ENCODE measurements around the gene RBBP5. TPM values are rescaled to one million over a fixed set of nuclear protein-coding genes. Genes with fewer than 3 reads are reported as not detected.
A peak's percentile ranks its signal among the peaks of the same experiment; 100 is the strongest.

The RBBP5 gene
- total and polyA plus RNA-seq, 2 of the 4 experiments (the other 2 are of a cell fraction) = 7.3 to 37.5 TPM

DNA sequence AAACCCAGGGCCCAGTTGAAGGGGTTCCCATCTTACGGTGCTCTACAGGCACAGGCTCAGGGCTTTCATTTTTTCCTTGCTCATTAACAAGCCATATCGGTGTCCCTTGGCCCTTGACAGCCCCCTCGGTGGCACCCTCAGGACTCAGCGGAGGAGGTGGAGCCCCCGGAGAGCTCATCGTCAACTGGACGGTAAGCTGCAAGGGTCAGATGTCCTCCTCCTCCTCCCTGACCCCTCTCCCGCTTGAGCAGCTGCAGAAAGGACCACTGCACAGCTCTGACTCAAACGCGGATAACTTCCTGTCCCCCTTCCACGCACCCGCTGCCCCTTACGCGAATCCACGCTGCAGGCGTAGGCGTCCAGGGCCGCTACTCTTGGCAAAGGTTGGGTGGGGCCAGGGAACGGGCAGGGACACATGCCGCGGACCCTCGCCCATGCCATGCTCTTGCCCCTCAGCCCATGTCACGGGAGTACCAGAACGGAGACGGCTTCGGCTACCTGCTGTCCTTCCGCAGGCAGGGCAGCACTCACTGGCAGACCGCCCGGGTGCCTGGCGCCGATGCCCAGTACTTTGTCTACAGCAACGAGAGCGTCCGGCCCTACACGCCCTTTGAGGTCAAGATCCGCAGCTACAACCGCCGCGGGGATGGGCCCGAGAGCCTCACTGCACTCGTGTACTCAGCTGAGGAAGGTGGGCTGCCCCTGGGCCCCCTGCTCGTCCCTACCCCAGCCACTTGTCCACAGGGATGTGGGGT, 52.2 kb downstream of the RBBP5 start:
- Histone ChIP-seq H4K91ac (ENCODE audit: insufficient read depth, low read depth, low read length) (no peak overlapping the region), H2AK5ac (ENCODE audit: low read depth, low read length) (no peak overlapping the region), H2AK9ac (replicated peaks; ENCODE audit: low read depth, low read length, poor library complexity) (no peak overlapping the region), H3K9me1 (ENCODE audit: insufficient read depth, low read length) (no peaks in the 10 kb centered on the region; the same call in 1 of the 2 replicates), H2BK120ac (ENCODE audit: low read depth, low read length) (no peak overlapping the region), H3K18ac (ENCODE audit: low read depth, low read length) (no peak overlapping the region), H3K27ac (ENCODE audit: insufficient read depth, low read length) (no peak overlapping the region), H2BK20ac (ENCODE audit: low read depth, low read length) (no peak overlapping the region), H3K79me1 (ENCODE audit: low read depth in 1 of 2, low read length in 2 of 2) (no peaks in the 10 kb centered on the region), H3K4me2 (ENCODE audit: low read depth, low read length) (no peak overlapping the region), H3K27me3 (ENCODE audit: control insufficient read depth, insufficient read depth, low read length) (peaks cover 4% of the 10 kb centered on the region), H3K23ac (ENCODE audit: low read depth, low read length) (no peak overlapping the region), H2BK15ac (ENCODE audit: low read depth, low read length) (no peak overlapping the region), H3K4ac (ENCODE audit: low read depth, low read length) (no peak overlapping the region), H3K14ac (replicated peaks; ENCODE audit: low read depth, low read length) (no peak overlapping the region), H4K5ac (ENCODE audit: low read depth, low read length) (no peak overlapping the region), H4K8ac (ENCODE audit: low read depth in 2 of 2, low read length in 2 of 2) (no peak overlapping the region), H2BK5ac (ENCODE audit: low read depth, low read length, poor library complexity, severe bottlenecking) (no peak overlapping the region), H3K36me3 (ENCODE audit: control insufficient read depth, insufficient read depth, low read length) (no peaks in the 10 kb centered on the region), H3K4me3 (ENCODE audit: insufficient read depth, low read depth, low read length) (no peak overlapping the region), H3K56ac (ENCODE audit: extremely low read depth, insufficient read depth, low read length) (no peak overlapping the region), H2AFZ (replicated peaks; ENCODE audit: low read length, poor library complexity) (peak overlapping the region; percentile 49), H3K9me3 (ENCODE audit: control insufficient read depth, insufficient read depth, low read length) (no peaks in the 10 kb centered on the region), H3K4me1 (ENCODE audit: control insufficient read depth, insufficient read depth, low read length) (no peaks in the 10 kb centered on the region), H3K9ac (ENCODE audit: low read depth, low read length) (no peak overlapping the region), H4K20me1 (ENCODE audit: insufficient read depth, low read length) (no peaks in the 10 kb centered on the region)
- CTCF ChIA-PET = interaction anchor here (1.1 kb wide), 1 partner anchor 8 kb away, joined by 6 read pairs; no protein-coding TSS in a partner anchor
- dilution Hi-C loops (cut with HindIII; ENCODE audit: low sequenced_read_pairs, unreplicated experiment) (no loop called here), intact Hi-C loops (cut with micrococcal nuclease) (no loop called here), in situ Hi-C loops (cut with MboI; ENCODE audit: low sequenced_read_pairs) (no loop called here)
- ATAC-seq (ENCODE audit: low read depth) (no peak), DNase-seq (no peak)
- WGBS, 2 experiments (ENCODE audit: extremely low coverage in 2 of 2, insufficient read length in 1 of 2) = 86% methylated on average over 15 of the region's 42 CpGs; no CpG with 5 or more reads in 1 of the 2 experiments
- POLR2A ChIA-PET (ENCODE audit: unreplicated experiment) = no interaction called here
- no peak for TF ChIP-seq CTCF (conservative IDR thresholded peaks at IDR 0.05; ENCODE audit: low read depth, low read length)
- no peak for TF ChIP-seq CHD1 (IDR thresholded peaks at IDR 0.05; ENCODE audit: low read depth, low read length)
- no peak for TF ChIP-seq MAZ (IDR thresholded peaks at IDR 0.05; ENCODE audit: borderline replicate concordance, low read depth, low read length)
- no TSS peak for BruUV-seq (replicated peaks)

Data from IMR-90 (cell line).